Activated CD4-positive, alpha-beta T cell treated with anti-CD3 and anti-CD28 coated beads, Interleukin-2, Interleukin-4, amounts not matched to agents 100 ng/mL and 50 ng/mL, durations not matched to agents 16 hours and 8 hours (primary cell): ENCODE measurements around the gene TOMM40.
A peak's percentile ranks its signal among the peaks of the same experiment; 100 is the strongest.
"Not testable (repeated sequence)": the region's sequence is repeated elsewhere in the genome, so short reads cannot be mapped to it uniquely, and the experiment has no call there.

Source experiments
- DNase-seq: peaks from one replicate; pipeline ENCODE4 v3.0.0-alpha.2; 2020; ENCODE audit warnings: low spot score

Gene TOMM40

DNA sequence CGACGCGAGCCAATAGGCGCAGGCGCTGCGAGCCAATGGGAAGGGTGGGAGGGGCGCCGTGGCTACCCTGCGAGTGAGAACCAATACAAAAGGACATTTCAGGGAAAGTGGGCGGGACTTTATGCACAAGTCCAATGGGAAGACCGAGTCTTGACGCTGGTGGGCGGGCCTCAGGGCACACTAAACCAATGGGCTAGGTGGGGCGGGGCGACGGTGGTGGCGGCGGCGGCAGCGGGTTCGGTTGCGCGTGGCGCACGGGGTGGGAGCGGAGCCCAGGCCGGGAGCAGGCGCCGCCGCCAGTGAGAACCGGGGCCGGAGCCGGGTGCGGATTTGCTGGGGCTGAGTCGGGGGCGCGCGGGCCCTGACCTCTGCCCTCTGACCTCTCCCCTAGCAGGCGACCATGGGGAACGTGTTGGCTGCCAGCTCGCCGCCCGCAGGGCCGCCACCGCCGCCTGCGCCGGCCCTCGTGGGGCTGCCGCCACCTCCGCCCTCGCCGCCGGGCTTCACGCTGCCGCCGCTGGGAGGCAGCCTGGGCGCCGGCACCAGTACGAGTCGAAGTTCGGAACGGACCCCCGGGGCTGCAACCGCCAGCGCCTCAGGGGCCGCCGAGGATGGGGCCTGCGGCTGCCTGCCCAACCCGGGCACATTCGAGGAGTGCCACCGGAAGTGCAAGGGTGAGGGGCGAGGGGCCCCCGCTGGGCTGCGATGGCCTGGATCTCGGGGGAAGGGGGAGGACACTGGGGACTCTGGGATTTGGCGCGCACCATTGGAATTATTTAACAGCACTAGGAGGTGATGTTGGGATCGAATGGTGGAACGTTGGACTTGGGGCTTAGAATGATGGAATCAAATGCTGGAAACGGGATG lies at the start of gene TOMM40:
Gene TOMM40, plus strand, starts transcription at position 239 of the 867 bp plus-strand sequence. Its CDS starts 162 bp downstream, at position 401.
- DNase-seq: peak; percentile 21

DNA sequence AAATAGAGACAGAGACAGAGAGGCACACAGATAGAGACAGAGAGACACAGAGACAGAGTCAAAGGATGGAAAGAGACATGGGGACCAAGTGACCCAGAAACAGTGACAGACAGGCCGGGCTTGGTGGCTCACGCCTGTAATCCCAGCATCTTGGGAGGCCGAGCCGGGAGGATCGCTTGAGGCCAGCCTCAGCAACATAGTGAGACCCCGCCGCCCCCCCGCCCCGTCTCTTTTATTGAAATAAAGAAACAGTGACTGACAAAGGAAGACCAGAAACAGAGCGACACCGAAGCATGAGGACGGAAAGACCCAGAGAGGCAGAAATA lies 45.8 kb upstream of the TOMM40 start:
- DNase-seq: no peak

DNA sequence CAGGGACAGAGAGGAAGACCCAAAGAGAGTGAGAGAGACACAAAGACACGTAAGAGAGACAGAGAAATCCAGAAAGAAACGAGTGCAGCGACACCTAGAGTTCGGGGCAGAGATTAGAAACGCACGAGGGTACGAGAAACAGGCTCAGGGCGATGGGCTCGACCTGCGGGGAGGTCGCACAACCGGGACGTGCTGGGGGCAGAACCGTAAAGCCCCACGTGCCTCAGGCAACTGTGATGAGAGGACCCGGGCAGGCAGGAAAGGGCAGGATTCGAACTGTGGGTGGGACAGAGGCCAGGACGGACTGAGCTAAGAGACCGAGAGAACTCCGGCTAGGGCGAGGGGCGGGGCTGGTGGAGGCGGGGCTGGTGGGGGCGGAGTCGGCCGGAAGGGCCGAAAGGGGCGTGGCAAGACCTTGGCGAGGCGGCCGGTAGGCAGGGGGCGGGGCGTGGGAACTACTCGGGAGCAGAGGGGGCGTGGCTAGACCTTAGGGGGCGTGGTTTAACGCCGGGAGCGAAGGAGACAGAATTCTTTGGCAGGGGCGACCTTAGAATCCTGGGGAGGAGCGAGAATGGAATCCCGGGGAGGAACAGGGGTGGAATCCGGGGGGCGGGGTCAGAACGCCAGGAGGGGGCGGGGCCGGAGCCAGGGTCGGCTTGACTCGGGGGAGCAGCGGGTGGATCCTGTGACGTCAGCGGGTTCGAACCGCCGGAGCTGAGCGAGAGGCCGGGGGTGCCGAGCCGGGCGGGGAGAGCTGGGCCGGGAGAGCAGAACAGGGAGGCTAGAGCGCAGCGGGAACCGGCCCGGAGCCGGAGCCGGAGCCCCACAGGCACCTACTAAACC lies 45.2 kb upstream of the TOMM40 start, which contains the start of gene NECTIN2:
Gene NECTIN2, plus strand, starts transcription at position 686 of the 843 bp plus-strand sequence. CDS start 229 bp downstream, outside the sequence.
- peak; percentile 94 for DNase-seq

DNA sequence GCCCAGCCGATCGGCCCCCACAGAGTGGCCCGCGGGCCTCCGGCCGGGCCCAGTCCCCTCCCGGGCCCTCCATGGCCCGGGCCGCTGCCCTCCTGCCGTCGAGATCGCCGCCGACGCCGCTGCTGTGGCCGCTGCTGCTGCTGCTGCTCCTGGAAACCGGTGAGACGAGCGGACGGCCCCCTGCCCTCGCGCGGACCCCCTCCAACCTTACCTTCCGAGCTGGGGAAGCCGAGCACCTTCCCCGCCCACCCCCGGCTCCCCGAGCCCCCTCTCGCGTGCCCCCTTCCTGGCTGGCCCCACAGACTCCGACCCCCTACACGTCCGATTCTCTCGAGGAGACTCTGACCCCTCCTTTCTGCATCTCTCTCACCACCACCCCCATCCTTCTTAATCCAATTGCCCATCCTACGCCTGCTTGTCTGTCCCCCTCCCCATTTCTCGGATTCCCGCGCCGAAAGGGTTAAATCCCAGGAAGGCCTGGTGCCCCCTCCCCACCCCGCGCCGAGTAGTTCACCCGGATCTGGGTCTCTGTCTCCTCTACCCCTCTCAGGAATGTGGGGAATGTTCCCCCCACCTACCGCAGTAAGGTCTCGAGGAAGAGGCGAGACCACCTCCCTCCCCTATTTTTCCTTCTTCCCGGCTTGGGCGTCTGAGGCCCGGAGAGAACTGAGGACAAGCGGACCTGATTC lies 44.5 kb upstream of the TOMM40 start:
- no peak for DNase-seq

DNA sequence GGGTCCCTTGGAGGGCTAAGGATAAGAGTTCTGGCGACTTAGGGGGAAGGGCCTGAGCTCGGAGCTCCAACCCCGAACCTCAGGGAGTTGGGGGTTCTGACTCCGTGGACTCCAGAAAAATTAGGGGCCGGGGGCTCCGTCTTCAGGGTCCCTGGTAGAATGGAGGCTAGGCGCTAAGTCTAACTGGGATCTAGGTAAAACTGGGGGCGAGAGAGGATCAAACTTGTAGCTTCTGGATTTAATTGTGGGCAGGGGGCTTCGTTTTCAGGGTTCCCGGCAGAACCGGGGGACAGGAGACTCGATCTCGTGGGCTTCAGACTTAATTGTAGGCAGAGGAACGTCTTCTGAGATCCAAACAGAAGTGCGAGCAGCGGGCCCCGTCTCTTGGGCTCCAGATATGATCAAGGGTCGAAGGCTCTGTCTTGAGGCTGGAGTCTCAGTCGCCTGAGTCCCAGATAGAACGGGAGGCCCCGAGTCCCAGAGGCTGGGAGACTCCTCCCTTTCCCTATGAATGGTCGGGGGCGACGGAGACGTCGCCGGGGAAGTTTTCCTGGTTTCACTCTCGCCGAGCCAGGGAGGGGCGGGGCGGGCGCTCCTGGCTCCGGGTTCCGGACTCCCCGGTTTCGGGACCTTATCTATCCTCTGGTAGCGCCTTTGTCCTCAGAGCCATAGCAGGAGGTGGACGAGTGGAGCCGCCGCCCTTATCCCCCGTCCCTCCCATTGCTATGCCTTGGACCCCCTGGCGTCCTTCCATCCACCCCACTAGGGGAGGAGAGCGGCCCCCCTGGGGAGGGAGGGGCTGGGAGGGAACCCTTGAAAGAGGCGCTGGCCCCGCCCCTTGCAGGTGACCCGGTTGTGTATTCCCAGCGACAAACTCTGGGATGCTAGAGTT lies 43.7 kb upstream of the TOMM40 start:
- no peak for DNase-seq

DNA sequence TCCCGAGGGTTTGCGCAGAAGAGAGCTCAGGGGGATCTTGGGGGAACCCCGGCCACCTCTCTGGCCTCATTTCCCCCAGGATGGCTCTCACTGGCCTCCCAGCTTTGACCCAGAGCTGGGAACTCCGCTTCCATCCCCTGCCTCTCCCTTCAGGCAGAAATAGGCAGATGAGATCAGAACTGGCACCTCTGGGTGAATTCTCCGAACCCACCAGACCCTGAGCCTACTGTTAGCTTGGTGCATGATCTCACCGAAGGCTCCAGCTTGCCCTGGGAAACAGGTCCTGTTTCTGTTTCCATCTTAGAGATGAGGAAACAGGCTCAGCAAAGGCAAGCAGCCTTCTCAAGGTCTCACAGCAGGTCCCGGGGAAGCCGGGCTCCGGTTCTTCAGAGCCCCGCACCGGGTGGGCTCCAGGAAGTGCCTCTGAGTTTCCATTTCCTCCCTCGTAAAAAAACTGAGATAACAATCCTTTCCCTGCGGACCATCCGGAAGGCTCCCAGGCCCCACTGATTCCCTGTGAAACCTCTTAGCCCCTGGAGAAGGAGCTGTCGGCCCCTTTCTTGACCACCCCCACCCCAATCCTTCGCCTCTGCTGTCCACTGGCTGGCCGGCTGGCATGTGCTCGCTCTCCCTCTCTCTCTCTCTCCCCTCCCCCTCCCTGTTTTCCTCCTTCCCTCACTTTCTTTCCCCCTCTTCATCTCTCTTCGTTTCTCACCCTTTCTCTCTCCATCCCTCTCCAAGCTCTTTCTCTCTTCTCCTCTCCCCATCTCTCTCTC lies 42.8 kb upstream of the TOMM40 start:
- DNase-seq: no peak

DNA sequence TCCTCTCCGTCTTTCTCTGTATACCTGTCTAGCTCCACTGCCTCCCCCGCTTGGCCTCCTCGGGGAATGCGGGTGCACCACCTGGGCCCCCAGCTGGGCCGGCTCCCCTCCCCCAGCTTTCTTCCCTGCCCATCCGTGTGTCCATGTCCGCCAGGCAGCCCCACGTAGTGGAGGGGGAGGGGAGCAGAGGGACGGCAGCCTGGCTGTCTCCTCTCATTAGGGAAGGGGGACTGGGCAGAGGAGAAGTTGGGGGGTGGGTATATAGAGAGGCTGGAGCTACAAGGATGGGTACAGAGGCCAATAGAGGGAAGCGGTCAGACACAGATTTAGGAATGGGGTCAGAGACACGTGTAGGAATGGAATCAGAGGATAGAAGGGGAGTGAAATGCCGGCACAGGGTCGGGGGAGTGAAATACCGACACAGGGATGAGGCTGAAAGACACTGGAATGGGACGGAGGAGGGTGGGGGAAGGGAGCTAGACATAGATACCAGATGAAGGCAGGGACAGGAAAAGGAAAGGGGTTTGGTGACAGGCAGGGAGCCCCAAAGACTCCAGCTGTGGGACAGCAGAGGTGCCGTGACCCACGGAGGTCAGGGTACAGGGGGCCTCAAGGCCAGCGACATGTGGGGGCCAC lies 42.1 kb upstream of the TOMM40 start:
- no peak for DNase-seq

DNA sequence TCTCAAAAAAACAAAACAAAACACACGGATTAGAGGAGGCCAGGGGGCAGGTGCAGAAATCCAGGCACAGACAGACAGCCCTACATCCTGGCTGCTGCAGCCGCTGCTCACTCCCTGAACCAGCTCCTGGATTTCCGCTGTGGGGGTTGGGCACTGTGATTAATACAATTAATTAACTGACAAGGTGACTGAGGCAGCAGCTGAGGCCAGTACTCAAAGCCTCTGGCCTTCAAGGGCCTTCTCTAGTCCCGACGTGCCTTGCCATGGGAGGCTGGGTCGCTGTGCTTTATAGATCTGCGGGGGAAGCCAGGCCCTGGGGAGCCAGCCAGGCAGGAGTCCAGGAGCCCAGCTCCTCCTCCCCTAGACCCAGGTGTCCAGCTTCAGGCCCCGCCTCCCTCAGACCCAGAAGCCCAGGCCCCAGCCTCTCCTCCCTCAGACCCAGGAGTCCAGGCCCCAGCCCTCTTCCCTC lies 40.4 kb upstream of the TOMM40 start:
- DNase-seq: no peak

DNA sequence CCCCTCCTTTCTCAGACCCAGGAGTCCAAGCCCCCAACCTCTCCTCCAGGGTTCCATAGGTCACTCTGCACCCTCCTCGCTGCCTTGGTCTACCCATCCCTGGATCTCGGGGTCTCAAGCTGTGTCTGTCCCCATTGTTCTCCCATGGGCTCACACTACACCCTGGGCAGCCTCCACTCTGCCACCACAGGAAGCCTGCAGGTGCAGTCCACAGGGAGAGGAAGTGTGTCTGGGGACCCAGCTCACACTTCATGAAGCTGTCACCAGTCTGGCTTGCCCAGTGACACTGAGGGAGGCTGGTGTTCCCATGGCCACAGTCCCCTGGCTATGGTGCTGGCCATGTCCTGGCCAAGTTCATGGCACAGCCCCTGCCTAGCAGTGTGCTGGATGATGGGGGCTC lies 39.6 kb upstream of the TOMM40 start:
- DNase-seq: no peak

DNA sequence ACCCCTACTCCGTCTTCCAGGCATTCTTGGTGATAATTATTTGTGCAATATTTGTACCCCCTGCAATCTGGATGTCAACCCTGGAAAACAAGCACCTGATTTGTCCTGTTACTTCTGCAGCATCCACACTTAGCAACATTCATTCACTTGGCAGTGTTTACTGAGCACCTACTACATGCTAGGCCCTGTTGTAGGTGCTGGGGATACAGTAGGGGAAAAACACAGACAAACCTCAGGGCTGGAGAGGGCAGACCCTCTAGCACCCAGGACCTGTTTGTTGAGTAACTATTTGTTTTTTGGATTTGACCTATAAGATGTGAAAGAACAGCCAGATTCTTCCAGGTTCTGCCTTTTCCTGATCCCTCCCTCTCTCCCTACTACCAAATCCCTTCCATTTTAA lies 35.4 kb upstream of the TOMM40 start:
- DNase-seq: no peak

DNA sequence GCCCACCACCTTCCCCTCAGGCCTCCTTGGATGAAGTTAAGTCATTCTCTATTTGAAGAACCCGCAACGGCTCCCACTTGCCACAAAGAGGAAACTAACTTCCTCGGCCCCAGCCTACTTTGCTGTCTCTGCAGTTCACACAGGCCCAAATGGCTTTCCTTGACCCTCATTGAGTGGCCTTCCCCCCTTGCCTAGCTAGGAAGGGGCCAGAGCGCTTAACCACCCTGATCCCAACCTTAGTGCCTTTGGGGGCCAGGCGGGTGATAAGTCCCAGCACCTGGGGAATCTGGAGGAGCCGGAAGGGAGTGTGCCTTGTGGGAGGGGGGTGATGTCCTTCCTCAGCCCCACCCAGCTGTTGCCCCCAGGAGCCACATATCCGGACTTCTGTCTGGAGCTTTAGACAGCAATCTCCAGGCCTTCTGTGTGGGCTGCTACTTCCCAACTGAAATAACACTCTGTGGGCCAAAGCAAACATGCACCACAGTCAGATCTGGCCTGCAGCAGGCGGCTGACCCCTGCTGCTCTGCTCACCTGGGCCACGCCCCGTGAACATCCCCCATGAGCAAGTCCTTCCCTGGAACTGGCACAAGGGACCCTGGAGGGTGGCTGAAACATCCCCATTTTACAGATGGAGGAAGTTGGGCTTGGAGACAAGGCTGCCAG lies 34.5 kb upstream of the TOMM40 start:
- no peak for DNase-seq

DNA sequence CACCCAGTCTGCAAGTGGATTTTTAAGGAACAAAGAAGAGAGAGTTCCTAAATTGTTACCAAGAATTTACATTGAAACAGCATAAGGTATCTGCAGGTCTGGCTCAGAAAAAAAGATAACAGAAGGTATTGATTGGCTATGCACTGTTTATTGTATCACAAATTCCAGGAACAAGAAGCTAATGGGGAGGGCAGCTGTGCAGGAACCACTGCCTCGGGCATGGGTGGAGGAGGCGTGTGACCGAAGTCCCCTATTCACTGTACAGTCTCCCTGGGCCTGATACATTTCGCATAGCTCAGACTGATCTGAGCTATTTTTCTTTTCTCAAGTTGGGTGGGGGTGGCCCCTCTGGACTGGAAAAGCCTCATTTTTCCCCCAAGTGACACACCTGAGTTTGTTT lies 33.2 kb upstream of the TOMM40 start:
- DNase-seq: no peak

DNA sequence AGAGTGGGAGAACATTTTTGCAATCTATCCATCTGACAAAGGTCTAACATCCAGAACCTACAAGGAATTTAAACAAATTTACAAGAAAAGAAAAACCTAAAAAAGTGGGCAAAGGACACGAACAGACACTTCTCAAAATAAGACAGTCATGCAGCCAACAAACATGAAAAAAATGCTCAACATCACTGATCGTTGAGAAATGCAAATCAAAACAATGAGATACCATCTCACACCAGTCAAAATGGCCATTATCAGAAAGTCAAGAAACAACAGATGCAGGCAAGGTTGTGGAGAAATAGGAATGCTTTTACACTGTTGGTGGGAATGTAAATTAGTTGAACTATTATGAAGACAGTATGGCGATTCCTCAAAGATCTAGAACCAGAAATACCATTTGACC lies 29.5 kb upstream of the TOMM40 start:
- DNase-seq: not testable (repeated sequence)

DNA sequence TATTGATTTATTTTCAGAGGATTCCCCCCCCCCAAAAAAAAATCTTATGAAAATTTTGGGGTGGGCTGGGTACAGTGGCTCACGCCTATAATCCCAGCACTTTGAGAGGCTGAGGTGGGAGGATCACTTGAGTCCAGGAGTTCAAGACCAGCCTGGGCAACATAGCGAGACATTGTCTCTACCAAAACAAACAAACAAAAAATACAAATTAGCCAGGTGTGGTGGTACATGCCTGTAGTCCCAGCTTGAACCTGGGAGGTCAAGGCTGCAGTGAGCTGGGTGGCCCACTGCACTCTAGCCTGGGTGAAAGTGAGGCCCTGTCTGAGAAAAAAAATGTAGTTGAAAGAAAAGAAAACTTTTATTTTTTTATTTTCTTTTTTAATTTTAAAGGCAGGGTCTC lies 27.1 kb upstream of the TOMM40 start:
- no peak for DNase-seq

DNA sequence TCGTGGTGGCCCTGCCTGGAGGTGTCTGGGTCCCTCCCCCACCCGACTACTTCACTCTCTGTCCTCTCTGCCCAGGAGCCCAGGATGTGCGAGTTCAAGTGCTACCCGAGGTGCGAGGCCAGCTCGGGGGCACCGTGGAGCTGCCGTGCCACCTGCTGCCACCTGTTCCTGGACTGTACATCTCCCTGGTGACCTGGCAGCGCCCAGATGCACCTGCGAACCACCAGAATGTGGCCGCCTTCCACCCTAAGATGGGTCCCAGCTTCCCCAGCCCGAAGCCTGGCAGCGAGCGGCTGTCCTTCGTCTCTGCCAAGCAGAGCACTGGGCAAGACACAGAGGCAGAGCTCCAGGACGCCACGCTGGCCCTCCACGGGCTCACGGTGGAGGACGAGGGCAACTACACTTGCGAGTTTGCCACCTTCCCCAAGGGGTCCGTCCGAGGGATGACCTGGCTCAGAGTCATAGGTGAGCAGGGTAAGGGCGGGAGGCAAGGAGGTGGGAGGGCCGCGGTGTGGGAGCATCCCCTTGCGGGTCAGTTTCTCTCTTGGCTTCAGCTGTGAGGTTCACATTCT lies 25.8 kb upstream of the TOMM40 start:
- no peak for DNase-seq

DNA sequence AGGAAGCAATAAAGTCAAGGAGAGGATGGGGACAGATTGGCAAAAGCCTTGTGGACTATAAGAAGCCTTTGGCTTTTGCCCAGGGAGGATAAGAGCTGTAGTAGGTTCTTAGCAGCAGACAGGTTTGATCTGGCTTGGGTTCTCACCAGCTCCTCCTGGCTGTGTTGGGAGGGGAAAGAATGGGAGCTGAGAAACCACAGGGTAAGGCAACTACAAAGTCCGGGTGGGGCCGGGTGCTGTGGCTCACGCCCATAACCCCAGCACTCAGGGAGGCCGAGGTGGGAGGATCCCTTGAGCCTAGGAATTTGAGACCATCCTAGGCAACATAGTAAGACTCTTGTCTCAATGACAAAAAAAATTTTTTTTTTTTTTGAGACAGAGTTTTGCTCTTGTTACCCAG lies 24.4 kb upstream of the TOMM40 start:
- DNase-seq: no peak

DNA sequence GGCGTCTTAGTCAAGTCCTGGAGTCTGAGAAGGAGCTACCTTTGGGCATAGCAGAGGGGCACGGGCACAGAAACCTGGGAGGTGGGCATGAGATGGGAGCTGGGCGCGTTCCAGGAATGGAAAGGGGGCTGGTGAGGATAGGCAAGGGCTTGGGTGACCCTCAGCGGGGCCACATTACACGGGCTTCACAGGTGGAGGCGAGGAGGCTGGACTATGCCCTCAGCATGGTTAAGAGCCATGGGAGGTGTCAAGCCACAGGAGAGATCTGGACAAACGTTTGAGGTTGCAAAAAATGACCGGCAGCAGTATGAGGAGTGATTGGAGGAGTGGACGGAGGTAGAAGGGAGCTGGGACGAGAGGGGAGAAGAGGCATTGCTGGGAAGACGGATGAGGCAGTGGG lies 23.5 kb upstream of the TOMM40 start:
- no peak for DNase-seq

DNA sequence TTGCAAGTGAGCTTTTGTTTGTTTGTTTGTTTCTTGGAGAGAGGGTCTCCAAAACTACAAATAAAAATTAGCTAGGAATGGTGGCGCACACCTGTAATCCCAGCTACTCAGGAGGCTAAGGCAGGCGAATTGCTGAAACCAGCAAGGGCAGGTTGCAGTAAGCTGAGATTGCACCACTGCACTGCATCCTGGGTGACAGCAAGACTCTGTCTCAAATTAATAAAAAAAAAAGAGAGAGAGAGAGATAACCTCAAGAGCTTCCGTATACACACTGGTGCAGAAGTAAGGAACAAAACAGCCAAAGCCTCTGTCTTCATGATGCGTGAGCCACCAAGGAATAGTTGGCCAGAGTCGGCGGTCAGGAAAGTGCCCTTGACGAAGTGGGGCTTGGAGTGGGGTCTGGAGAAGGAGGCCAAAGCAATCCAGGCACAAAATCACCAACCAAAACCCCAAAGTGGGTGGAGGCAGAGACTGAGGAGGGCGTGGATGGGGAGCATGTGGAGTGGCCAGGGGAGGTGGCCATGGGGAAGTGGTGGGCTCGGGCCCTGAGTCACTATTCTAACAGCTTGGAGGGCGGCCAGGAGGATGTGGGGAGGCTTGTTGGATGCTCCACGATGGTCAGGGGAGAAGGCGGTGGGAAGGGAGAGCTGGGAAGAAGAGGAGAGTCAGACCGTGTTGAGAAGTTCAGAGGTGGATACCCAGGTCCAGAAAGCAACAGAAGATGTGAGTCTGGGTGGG lies 21.2 kb upstream of the TOMM40 start:
- DNase-seq: no peak

DNA sequence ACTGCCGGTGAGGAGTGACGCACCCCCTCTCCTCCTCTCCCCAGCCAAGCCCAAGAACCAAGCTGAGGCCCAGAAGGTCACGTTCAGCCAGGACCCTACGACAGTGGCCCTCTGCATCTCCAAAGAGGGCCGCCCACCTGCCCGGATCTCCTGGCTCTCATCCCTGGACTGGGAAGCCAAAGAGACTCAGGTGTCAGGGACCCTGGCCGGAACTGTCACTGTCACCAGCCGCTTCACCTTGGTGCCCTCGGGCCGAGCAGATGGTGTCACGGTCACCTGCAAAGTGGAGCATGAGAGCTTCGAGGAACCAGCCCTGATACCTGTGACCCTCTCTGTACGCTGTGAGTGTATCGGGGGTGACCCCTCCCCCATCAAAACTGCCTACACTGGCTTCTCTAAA lies 19.2 kb upstream of the TOMM40 start:
- no peak for DNase-seq
